GM18861 (cell line): ENCODE data around the gene SLAMF7.

Source experiments
- ATAC-seq: cut with Tn5 transposase; IDR thresholded peaks from one replicate; pipeline ENCODE4 v1.9.1; 2021; ENCODE audit not compliant: unreplicated experiment

Gene SLAMF7

DNA sequence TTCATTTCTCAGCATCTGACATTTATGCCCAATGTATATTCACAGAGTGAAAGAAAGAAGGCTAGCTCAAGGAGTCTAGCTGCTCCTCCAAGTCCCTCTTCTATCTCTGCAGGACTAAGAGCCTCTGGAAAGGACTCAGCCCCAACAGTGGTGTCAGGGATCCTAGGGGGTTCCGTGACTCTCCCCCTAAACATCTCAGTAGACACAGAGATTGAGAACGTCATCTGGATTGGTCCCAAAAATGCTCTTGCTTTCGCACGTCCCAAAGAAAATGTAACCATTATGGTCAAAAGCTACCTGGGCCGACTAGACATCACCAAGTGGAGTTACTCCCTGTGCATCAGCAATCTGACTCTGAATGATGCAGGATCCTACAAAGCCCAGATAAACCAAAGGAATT, 60.6 kb downstream of the SLAMF7 start:
- no peak for ATAC-seq

GRCh38 chr1:160800142-160800541, 61.1 kb downstream of the SLAMF7 start:
- no peak for ATAC-seq

GRCh38 chr1:160800645-160801408, 61.8 kb downstream of the SLAMF7 start:
- ATAC-seq: no peak

DNA sequence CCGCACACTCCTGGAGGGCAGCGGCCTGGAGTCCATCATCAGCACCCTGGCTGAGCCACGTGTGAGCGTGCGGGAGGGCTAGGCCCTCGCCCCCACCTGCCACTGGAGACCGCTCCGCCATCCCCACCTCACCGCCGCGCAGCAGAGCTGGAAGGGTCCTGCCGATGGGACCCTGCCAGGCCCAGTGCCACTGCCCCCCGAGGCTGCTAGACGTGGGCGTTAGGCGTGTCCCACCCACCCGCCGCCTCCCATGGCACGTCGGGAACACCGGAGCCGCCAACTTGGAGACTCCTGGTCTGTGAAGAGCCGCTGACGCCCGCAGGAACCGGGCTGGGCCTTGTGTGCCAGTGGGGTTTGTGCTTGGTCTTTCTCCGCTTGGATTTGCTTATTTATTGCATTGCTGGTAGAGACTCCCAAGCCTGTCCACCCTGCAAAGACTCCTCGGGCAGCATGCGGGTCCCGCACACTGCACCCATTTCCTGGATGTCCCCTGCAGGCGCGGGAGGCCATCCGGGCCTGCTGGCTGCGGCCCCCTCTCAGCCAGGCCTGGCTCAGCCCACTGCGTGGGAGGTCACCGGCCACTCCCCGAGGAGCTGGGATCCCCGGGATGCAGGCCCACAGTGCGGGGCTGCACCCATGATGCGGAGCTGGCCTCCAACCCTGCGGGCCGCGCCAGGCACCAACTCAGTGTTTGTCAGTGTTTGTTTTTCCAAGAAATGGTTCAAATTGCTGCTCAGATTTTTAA, 63.0 kb downstream of the SLAMF7 start:
- ATAC-seq: no peak
